NT2/D1 (cell line): ENCODE data around the gene AGRN.
"Not testable (repeated sequence)": the region's sequence is repeated elsewhere in the genome, so short reads cannot be mapped to it uniquely, and the experiment has no call there.

Experiments used
- DNase-seq: peaks from one replicate; pipeline ENCODE4 v3.0.0-alpha.2; 2011; ENCODE audit warnings: low read depth, low spot score
- H3K27me3 ChIP-seq: 2 replicates; pipeline ENCODE4 v1.6.0; 2011; ENCODE audit warnings: mild to moderate bottlenecking; ENCODE audit not compliant: insufficient read length, insufficient read depth
- H3K36me3 ChIP-seq: 2 replicates; pipeline ENCODE4 v1.6.1; 2011; ENCODE audit warnings: mild to moderate bottlenecking, low read length, mixed read lengths; ENCODE audit not compliant: insufficient read depth, insufficient read length
- H3K4me1 ChIP-seq: 2 replicates; pipeline ENCODE4 v1.5.1; 2011; ENCODE audit not compliant: insufficient read depth, insufficient read length
- H3K4me3 ChIP-seq: 2 replicates; pipeline ENCODE4 v1.5.1; 2011; ENCODE audit warnings: low read depth; ENCODE audit not compliant: insufficient read length
- H3K9ac ChIP-seq: 2 replicates; pipeline ENCODE4 v1.6.0; 2011; ENCODE audit warnings: low read depth; ENCODE audit not compliant: insufficient read length
- H3K9me3 ChIP-seq: 2 replicates; pipeline ENCODE4 v1.5.1; 2011; ENCODE audit warnings: mild to moderate bottlenecking, low read length; ENCODE audit not compliant: insufficient read depth
- SUZ12 ChIP-seq: IDR thresholded peaks from 2 replicates; pipeline ENCODE4 v1.6.1; 2011; ENCODE audit not compliant: insufficient read length, insufficient read depth; ENCODE audit errors: extremely low read depth
- YY1 ChIP-seq: IDR thresholded peaks from 2 replicates; pipeline ENCODE4 v1.6.1; 2011; ENCODE audit not compliant: insufficient read length, insufficient read depth
- ZNF274 ChIP-seq: IDR thresholded peaks from 2 replicates; pipeline ENCODE4 v1.6.1; 2011; ENCODE audit warnings: mild to moderate bottlenecking, low read depth, low read length

AGRN gene

DNA sequence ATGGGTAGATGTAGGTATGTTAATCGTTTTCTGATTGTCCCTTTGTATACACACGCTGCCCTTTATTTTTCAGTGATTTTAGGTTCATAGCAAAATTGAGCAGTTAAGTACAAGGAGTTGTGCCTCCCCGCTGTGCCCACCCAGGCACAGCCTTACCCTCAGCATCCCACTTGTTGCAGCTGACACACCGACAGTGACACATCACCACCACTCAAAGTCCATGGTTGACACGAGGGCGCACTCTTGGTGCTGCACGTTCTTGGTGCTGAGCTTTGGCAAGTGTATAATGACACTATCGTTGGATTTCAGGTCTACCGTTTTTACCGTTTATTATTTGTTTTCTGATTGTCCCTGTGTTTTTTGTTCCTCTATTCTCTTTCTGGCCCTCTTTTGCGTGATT, 80.4 kb downstream of the AGRN start:
- no peaks in the 10 kb centered on the region for H3K27me3 ChIP-seq
- DNase-seq, result no peak
- H3K9ac ChIP-seq, result no peak overlapping the region
- H3K36me3 ChIP-seq, result peaks cover 3% of the 10 kb centered on the region
- TF ChIP-seq YY1 (no peak), SUZ12 (no peak), ZNF274 (no peak)
- H3K4me1 ChIP-seq, result no peaks in the 10 kb centered on the region
- no peak overlapping the region for H3K4me3 ChIP-seq
- H3K9me3 ChIP-seq, result peaks cover 11% of the 10 kb centered on the region; the same call in 1 of the 2 replicates

DNA sequence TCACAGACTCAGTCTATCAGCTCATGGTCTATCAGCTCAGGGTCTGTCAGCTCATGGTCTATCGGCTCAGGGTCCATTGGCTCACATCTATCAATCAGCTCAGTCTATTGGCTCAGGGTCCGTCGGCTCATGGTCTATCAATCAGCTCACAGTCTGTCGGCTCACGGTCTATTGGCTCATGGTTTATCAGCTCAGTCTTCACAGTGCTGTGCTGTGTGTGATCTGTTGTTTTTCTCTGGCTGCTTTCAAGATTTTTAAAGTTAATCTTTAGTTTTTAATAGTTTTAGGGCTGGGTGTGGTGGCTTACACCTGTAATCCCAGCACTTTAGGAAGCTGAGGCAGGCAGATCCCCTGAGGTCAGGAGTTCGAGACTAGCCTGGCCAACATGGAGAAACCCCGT, 81.6 kb downstream of the AGRN start:
- Histone ChIP-seq H3K27me3 (no peaks in the 10 kb centered on the region), H3K9me3 (peaks cover 21% of the 10 kb centered on the region), H3K4me1 (no peaks in the 10 kb centered on the region), H3K9ac (no peak overlapping the region), H3K36me3 (peaks cover 3% of the 10 kb centered on the region), H3K4me3 (no peak overlapping the region)
- no peak for DNase-seq
- TF ChIP-seq ZNF274 (no peak), YY1 (no peak), SUZ12 (no peak)

DNA sequence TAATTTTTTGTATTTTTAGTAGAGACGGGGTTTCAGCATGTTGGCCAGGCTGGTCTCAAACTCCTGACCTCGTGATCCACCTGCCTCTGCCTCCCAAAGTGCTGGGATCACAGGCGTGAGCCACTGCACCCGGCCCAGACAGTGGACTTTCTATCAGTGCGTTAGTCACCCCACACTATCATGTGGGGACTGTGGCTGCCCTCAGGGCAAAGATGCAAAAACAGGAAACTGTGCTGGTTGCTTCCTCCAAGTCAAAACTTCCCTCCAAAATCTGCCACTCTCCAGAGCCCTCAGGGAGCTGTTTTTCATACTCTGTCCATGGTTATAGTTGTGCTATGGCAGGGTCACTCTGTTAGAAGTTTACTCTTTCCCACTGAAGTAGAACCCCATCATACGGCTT, 84.2 kb downstream of the AGRN start:
- not testable (repeated sequence) for DNase-seq, H3K4me1 ChIP-seq, H3K36me3 ChIP-seq, H3K4me3 ChIP-seq, H3K27me3 ChIP-seq, H3K9ac ChIP-seq
- peaks cover 32% of the 10 kb centered on the region for H3K9me3 ChIP-seq
